Hematopoietic multipotent progenitor cell treated with erythropoietin and hydrocortisone succinate and interleukin-3 and kit ligand, for 15 days (in vitro differentiated cells): ENCODE measurements around the gene GADD45G.

Source experiments
- DNase-seq: peaks from one replicate; pipeline ENCODE4 v3.0.0-alpha.2; 2015; ENCODE audit warnings: low spot score

Gene GADD45G

DNA sequence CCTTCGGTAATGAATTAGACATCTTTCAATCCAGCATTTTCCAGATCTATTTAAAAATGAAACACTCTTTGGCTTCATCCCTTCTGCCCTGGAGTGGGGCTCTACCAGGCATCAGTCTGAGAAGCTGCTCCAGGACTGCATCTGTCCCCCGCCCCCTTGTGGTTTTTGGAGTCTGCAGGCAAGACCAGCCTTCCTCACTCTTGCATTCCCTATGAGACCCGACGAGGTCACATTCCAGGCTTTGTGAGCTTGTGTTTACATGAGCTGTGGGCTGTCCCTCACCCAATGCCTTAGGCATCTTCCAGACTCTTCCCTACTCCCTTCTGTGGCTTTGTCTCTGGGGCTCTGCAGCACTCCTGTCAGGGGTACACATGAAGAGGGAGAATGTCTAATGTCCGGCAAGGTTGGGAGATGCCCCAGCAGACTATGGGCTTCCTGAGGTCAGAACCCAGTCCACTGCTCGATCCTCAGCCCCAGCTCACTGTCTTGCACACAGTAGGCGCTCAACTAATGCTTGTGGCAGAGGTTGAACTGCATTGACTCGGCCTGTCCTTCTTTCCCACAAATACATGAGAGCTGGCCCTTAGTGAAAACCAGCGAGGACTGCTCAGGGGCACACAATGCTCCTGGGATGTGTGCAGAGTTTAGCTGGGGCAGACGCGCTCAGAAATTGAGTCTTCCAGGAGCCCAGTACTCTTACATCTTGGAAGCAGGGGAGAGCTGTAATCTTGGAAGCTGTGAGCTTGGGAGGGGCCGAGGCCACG is 11.7 kb upstream of the GADD45G start:
- DNase-seq = no peak

GRCh38 chr9:89593727-89594427 is 10.9 kb upstream of the GADD45G start:
- DNase-seq = peak; percentile 45

GRCh38 chr9:89594811-89595550 is 9.8 kb upstream of the GADD45G start:
- DNase-seq = no peak

- no peak for DNase-seq
Observed at GRCh38 chr9:89595646-89596045, 9.2 kb upstream of the GADD45G start.

- DNase-seq = no peak
Observed at GRCh38 chr9:89596937-89597555, 7.8 kb upstream of the GADD45G start.

DNA sequence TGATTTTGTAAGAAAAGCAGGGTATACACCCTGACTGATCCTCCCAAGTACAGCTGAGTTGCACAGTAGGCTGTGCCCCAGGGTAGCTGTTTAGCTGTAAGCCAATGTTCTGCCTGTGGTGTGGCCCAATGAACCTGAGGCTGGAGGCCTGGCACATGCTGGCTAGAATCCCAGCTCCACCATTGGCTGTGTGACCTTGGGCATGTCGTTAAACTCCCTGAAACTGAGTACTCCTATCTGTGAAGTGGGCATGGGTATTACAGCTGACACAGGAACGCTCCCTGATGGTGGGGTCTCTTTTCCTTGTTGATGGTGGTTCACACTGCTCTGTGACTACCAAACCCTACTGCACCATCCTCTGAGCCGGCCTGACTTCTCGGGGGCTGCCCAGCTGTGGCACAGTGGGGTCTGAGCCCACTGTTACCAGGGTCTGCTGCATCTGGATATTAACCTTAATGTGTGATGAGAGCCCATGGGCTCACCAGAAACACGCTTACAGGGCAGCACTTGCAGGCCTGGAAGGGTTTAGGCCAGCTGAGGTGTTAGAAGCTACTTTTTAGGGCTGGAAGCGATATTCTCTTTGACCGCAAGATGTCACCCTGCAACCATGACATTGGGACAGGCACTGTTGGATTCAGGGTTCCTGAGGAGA is 7.0 kb upstream of the GADD45G start:
- peak; percentile 64 for DNase-seq

DNA sequence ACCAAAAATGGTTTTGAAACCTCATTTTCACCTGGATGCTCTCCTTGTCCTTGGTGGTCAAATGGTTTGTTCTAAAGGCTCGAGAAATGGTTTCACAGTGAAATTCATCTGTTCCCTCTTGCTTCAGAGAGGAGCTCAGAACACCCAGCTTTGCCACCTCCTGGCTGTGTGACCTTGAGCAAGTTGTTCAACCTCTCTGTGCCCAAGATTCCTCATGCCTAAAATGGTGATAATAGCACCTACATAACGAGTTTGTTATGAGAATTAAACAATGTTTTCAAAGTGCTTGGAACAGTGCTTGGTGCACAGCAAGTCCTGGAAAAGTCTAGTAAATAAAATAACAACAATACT is 6.5 kb upstream of the GADD45G start:
- no peak for DNase-seq

GRCh38 chr9:89598926-89599325 is 5.9 kb upstream of the GADD45G start:
- DNase-seq = no peak

- DNase-seq = no peak
Observed at GRCh38 chr9:89600831-89601230, 4.0 kb upstream of the GADD45G start.

- no peak for DNase-seq
Observed at GRCh38 chr9:89601306-89601705, 3.5 kb upstream of the GADD45G start.

DNA sequence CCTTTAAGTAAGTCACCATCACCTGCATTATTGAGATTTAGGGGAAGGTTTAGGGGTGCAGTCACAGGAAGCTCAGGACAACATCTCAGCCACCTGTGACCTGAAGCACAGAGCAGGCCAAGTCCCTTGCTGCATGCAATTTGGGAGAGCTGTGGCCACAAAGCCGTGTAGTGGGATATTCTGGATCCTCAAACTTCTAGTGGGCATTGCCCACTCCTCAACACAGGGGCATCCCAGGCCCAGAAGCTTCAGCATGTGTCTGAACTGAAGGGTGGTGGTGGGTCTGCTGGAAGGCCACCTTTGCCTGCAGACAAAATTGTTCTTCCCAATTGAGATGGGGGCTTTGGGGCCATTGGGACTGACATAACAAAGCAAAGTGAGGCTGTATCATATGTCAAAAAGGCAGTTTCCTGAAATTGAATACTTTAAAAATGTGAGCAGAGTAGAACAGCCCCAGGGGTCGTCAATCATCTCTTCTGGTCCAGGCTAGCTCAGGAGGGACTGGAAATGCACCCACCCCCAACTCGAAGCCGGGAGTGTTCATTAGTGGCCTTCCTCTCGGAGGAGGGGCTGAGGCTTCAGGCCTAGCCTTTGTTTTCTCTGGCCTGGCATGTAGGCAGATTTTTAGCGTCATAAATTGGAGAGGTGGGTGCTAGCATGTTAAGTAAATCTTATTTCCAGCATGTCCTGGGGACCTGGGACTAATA is 2.8 kb upstream of the GADD45G start:
- DNase-seq = no peak

GRCh38 chr9:89602978-89603766 is 1.6 kb upstream of the GADD45G start:
- DNase-seq = peak; percentile 74

GRCh38 chr9:89603767-89604665 is 796 bp upstream of the GADD45G start:
- no peak for DNase-seq

GRCh38 chr9:89605465-89606048 is 745 bp downstream of the GADD45G start:
- peak; percentile 30 for DNase-seq

DNA sequence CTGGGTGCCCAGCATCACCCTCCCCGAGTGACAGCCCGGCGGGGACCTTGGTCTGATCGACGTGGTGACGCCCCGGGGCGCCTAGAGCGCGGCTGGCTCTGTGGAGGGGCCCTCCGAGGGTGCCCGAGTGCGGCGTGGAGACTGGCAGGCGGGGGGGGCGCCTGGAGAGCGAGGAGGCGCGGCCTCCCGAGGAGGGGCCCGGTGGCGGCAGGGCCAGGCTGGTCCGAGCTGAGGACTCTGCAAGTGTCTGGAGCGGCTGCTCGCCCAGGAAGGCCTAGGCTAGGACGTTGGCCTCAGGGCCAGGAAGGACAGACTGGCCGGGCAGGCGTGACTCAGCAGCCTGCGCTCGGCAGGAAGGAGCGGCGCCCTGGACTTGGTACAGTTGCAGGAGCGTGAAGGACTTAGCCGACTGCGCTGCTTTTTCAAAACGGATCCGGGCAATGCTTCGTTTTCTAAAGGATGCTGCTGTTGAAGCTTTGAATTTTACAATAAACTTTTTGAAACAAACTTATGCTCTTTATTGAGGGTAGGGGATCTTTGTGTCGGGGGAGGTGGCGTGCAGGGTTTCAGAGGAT is 1.3 kb downstream of the GADD45G start:
- DNase-seq = peak; percentile 58

DNA sequence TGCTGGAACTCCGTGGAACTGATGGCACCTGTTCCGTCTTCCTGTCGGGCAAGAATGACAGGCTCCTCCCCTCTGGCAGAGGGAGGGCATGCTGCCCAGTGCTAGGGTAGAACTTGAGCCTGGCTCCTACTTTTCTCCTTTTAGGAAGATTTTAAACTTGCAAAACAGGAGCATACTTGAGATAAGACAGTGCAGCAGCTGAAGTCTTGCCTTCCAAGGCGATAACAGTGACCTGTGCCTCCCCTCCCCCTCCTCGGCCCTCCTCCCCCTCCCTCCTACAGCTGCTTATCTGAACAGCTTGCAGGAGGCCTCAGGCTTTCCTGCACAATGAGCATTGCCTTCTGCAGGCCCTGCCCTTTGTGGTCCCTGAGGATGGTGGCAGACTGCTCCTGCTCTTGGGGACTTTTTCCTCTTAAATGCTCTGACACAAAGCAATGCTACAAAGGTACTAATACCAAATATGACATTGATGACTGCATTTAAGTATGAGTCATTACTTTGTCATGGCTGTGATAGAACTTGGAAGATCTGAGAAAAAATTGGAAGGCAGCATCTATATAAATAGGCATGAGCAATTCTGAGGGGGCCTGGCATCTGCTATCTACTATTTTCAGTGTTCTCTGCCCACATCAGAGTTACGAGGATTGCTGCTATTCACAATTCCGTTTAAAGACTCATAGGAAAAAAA is 2.0 kb downstream of the GADD45G start:
- peak; percentile 74 for DNase-seq

DNA sequence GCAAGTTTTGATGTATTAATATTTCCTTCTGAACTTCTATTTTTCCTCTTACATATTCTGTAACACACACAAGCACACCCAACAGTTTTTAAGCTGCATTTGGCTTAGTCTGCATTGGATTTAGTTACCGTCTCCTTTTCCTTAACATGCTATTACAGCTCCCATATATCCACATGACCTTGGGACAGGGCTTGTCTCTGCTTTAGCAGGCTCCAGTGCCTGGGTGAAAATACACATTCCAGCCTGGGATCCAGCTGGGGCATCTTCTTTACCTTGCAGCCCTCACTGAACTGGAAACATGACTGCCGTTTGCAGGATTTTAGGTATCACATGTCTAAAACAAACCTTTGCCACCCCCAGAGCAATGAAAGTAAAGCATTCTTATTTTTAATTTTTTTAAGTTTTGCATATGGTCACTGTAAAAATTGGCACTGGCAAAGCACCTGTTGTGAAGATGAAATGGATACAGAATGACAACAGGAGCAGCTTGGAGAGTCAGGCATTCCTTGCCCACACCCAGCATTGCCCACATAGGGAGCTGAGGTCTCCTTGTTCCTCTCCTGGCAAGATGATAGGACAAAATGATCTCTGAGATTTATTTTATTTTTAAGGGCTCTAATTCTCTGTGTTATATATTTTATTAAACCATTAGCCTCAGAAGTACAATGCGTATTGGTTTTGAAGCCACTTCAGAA is 4.0 kb downstream of the GADD45G start:
- DNase-seq = no peak
